AG09309 (cell line): ENCODE data around the gene RAB31.

ENCODE experiments used
- DNase-seq: peaks from one replicate; pipeline ENCODE4 v3.0.0-alpha.2; 2010; ENCODE audit warnings: low read depth
- H3K4me3 ChIP-seq: 2 replicates; pipeline ENCODE4 v1.5.1; 2011; ENCODE audit warnings: mild to moderate bottlenecking, low read depth, low read length, moderate library complexity; ENCODE audit not compliant: control insufficient read depth
- CTCF ChIP-seq: IDR thresholded peaks from 2 replicates; pipeline ENCODE4 v1.5.1; 2011; ENCODE audit warnings: mild to moderate bottlenecking, low read depth, low read length, inconsistent platforms; ENCODE audit not compliant: insufficient read depth, control insufficient read depth; ENCODE audit errors: missing control alignments

The RAB31 gene

GRCh38 chr18:9712130-9712577 lies 4.1 kb downstream of the RAB31 start:
- no peak for TF ChIP-seq CTCF
- no peak overlapping the region for H3K4me3 ChIP-seq
- DNase-seq = no peak

- TF ChIP-seq CTCF = no peak
- DNase-seq = no peak
- H3K4me3 ChIP-seq = no peak overlapping the region
Measured at GRCh38 chr18:9712611-9713010, 4.5 kb downstream of the RAB31 start.

- no peak for TF ChIP-seq CTCF
- no peak overlapping the region for H3K4me3 ChIP-seq
- DNase-seq = no peak
Measured at GRCh38 chr18:9714266-9715087, 6.4 kb downstream of the RAB31 start.

GRCh38 chr18:9715088-9715343 lies 6.9 kb downstream of the RAB31 start:
- H3K4me3 ChIP-seq = no peak overlapping the region
- no peak for TF ChIP-seq CTCF
- no peak for DNase-seq

GRCh38 chr18:9715978-9716774 lies 8.1 kb downstream of the RAB31 start:
- DNase-seq = no peak
- no peak overlapping the region for H3K4me3 ChIP-seq
- no peak for TF ChIP-seq CTCF

- H3K4me3 ChIP-seq = no peak overlapping the region
- DNase-seq = no peak
- no peak for TF ChIP-seq CTCF
Measured at GRCh38 chr18:9716780-9717563, 8.9 kb downstream of the RAB31 start.
